Bronchial epithelial cell (primary cell): ENCODE results near the gene NXN. TPM values are rescaled to one million over a fixed set of nuclear protein-coding genes. Genes with fewer than 3 reads are reported as not detected.

Experiments used
- DNase-seq: peaks from one replicate; pipeline ENCODE4 v3.0.0-alpha.2; 2010; ENCODE audit warnings: low read depth
- FAIRE-seq: peaks from 2 replicates; lab custom pipeline; 2011; peaks lifted over from hg19 to GRCh38; lab: Jason Lieb, UNC
- H3K27me3 ChIP-seq: 2 replicates; pipeline ENCODE4 v1.5.1; 2011; ENCODE audit warnings: low read length; ENCODE audit not compliant: control insufficient read depth, insufficient read depth
- H3K36me3 ChIP-seq: 2 replicates; pipeline ENCODE4 v1.5.1; 2011; ENCODE audit warnings: low read length; ENCODE audit not compliant: control insufficient read depth, insufficient read depth
- H3K4me3 ChIP-seq: 2 replicates; pipeline ENCODE4 v1.5.1; 2011; ENCODE audit warnings: mild to moderate bottlenecking, low read depth, low read length, control low read depth
- total RNA-seq: library from RNA; depleted of rRNA; stranded (reverse); fragments of >200 nt; gene quantifications from 2 replicates; pipeline ENCODE4 v1.2.1, GENCODE V29; 2014
- TF ChIP-seq, protein P1 (sequence below): IDR thresholded peaks from 2 replicates; pipeline ENCODE4 v1.5.1; 2011; ENCODE audit warnings: mild to moderate bottlenecking, moderate library complexity, low read length, control low read depth, inconsistent platforms; ENCODE audit not compliant: insufficient read depth, severe bottlenecking

NXN gene
- total RNA-seq, 1 donor from 2014 or later: 70.3 TPM

DNA sequence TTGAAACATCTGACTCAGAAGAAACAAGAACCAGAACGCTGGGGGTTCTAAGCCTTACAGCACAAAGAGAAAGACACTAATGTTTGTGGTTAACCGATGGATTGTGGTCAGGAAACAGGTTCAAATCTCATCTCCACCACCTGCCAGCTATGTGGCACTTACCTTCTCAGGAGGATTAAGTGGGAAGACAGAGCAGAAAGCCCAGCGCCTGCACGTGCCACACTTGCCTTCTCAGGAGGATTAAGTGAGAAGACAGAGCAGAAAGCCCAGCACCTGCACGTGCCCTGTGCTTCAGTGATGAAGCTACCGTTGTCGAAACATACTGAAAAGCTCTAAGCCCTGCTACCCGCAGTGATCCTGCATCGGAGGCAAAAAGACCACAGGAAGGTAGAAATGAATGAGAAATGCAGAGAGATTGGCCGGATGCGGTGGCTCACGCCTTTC lies 90.6 kb downstream of the NXN start:
- DNase-seq (no peak), FAIRE-seq (no peak)
- TF ChIP-seq, protein P1, sequence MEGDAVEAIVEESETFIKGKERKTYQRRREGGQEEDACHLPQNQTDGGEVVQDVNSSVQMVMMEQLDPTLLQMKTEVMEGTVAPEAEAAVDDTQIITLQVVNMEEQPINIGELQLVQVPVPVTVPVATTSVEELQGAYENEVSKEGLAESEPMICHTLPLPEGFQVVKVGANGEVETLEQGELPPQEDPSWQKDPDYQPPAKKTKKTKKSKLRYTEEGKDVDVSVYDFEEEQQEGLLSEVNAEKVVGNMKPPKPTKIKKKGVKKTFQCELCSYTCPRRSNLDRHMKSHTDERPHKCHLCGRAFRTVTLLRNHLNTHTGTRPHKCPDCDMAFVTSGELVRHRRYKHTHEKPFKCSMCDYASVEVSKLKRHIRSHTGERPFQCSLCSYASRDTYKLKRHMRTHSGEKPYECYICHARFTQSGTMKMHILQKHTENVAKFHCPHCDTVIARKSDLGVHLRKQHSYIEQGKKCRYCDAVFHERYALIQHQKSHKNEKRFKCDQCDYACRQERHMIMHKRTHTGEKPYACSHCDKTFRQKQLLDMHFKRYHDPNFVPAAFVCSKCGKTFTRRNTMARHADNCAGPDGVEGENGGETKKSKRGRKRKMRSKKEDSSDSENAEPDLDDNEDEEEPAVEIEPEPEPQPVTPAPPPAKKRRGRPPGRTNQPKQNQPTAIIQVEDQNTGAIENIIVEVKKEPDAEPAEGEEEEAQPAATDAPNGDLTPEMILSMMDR: no peak
- no peaks in the 10 kb centered on the region for H3K27me3 ChIP-seq
- no peak overlapping the region for H3K4me3 ChIP-seq
- no peaks in the 10 kb centered on the region for H3K36me3 ChIP-seq

DNA sequence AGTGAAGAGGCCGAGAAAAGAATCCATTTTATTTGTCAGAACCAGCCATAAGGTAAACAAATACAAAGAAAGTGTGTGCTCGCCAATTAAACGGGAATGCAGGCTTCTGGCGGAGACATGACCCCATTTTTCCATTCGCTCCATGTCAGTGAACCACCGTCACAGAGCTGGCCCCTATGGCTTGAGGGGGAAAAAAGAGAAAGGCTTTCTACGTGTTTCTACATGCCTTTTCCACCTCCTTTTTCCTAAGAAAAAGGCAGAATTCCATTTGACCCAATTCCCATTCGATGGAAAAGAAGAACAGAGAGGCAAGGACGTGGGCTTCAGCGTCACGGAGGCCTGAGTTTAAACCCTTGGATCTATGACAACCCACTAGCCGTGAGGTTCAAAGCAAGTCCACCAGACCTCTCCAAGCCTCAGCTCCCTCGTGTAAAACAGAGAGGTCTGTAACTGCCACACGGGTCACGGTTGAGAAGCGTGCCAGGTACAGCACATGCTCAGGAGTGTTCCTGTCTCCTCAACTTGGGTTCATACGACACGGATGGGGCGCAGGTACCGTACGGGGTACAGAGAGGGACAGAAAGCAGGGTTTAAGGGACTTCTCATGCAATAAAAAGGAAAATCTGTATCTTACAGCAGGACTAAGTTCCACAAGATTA lies 91.9 kb downstream of the NXN start:
- no peak overlapping the region for H3K4me3 ChIP-seq
- TF ChIP-seq, protein P1: no peak
- no peaks in the 10 kb centered on the region for H3K27me3 ChIP-seq
- peak; percentile 90 for FAIRE-seq
- H3K36me3 ChIP-seq: no peaks in the 10 kb centered on the region
- DNase-seq: no peak

DNA sequence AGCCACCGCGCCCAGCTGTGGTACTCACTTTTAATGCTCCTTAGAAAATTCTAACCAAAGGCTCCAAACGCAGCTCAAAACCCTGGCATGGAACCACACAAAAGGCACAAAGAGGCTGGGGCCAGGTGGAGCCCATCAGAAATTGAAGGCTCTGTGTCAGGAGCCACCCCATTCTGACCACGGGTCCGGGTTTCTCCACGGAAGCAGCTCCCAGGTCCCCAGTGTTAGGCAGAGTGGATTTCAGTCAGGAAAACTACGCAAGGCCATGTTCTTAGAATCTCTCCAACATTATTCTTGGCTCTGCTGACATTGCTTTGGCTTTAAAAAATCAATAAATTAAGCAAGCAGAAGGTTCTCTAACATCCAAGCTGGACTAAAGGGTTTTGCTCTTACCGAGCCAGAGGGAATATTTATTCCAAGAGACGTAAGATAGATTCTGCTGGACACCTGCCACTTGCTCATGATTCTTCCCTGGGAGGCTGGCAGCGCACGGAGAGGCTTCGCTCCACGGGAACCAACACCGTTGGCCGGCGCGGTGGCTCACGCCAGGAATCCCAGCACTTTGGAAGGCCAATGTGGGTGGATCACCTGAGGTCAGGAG lies 93.5 kb downstream of the NXN start:
- Histone ChIP-seq H3K27me3 (no peaks in the 10 kb centered on the region), H3K36me3 (peaks cover 1% of the 10 kb centered on the region), H3K4me3 (no peak overlapping the region)
- FAIRE-seq (no peak), DNase-seq (no peak)
- TF ChIP-seq, protein P1: no peak

DNA sequence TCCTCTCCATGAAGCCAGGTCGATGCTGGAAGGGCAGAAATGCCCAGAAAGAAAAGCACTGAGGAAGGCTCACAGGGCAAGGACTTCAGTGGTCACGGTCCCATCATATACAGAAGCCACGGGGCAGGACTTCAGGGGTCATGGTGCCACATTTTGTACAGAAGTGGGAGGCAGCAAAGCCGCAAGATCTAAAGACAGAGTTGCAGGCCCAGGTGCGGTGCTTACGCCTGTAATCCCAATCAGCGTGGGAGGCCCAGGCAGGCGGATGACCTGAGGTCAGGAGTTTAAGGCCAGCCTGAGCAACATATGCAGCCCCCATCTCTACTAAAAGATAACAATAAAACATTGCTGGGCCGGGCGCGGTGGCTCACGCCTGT lies 96.0 kb downstream of the NXN start:
- H3K4me3 ChIP-seq: no peak overlapping the region
- no peak for FAIRE-seq
- DNase-seq: no peak

DNA sequence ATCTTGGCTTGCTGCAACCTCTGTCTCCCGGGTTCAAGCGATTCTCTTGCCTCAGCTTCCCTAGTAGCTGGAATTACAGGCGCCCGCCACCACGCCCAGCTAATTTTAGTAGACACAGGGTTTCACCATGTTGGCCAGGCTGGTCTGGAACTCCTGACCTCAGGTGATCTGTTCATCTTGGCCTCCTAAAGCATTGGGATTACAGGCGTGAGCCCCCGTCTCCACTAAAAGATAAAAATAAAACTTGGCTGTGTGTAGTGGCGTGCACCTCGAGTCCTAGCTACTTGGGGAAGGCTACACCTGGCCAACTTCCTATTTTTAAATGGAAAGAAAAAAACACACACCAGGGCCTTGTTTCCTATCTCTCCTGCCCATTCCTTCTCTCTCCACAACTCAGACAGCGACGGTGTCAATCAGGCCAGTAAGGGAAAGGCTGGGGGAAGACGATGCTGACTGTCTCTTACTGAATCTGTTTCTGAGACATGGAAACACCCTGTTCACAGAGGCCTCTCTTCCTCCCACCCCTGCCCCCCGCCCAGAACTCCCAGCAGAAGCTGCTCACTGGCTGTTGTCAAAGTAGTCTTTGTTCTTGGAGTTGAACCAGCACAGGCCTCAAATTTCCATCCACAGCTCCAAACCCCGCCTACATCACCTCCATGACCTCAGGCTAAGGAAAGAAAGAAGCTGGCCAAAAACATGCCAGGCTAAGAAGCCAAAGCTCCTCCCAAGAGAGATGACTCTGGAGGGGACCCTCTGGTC lies 96.6 kb downstream of the NXN start:
- DNase-seq: peak; percentile 28
- TF ChIP-seq, protein P1: no peak
- H3K27me3 ChIP-seq: no peaks in the 10 kb centered on the region
- no peak overlapping the region for H3K4me3 ChIP-seq
- peaks cover 1% of the 10 kb centered on the region for H3K36me3 ChIP-seq
- no peak for FAIRE-seq

More for the DNA sequence above, 96.0 kb downstream of the NXN start:
- TF ChIP-seq, protein P1: no peak
- H3K36me3 ChIP-seq: peaks cover 1% of the 10 kb centered on the region
- no peaks in the 10 kb centered on the region for H3K27me3 ChIP-seq
